Ammon's horn (tissue), 1 donor: Measurements from ENCODE around the gene AP5Z1.

ENCODE experiments used
- DNase-seq: peaks from one replicate; pipeline ENCODE4 v3.0.0-alpha.2; 2016; ENCODE audit warnings: low spot score

AP5Z1 gene

DNA sequence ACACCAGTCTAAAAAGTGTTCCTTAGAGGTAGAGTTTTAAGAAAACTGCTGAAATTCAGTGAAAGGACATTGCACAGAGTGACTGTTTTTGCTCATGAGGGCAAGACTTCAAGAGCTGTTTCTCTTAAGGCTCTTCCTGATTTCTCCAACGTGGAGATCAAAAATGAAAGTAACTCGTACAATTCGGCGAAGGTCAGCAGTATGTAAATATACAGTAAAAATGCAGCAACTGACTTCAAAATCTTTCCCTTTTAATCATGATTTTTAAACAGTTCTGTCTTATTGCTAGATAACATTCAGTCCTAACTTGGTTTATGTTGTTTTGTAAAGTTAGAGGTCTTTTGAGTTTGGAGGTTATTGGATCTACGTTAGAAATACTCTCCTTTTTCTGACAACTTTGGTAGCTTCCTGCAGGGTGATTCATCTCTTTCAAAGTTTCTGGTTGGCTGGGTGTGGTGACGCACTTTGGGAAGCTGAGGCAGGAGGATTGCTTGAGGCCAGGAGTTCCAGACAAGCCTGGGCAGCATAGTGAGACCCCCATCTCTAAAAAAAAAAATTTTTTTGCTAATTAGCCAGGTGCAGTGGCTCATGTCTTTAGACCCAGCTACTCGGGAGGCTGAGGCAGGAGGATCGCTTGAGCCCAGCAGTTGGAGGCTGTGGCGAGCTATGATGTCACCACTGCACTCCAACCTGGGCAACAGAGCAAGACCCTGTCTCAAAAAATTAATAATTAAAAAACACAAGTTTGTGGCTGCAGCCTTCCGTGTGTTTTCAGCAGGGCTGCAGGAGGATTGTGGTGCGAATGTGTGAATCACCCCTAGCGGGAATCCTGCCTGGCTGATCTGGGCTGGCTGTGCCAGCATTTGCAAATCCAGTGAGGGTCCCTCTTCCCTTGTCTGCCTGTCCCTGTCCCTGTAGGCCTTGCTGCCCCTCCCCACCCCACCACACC lies 29.2 kb upstream of the AP5Z1 start:
- no peak for DNase-seq

DNA sequence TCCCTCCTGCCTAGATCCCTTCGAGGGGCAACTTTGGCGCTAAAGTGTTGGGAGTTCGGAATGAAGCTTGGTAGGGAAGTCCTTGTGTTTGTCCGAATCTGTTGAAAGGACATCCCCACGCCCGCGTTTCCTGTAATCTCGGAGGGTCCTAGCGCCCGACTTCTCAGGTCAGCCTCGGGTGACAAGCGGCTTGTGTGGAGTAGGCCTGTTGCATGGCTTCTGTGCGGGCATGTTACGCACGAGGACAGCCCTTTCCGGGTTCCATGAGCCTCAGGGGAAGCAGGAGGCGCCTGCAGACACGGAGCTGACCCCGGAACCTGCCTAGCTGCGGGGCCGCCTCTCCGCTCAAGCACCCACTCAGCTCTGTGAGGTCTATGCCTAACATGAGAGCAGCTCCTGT lies 28.4 kb upstream of the AP5Z1 start:
- no peak for DNase-seq

DNA sequence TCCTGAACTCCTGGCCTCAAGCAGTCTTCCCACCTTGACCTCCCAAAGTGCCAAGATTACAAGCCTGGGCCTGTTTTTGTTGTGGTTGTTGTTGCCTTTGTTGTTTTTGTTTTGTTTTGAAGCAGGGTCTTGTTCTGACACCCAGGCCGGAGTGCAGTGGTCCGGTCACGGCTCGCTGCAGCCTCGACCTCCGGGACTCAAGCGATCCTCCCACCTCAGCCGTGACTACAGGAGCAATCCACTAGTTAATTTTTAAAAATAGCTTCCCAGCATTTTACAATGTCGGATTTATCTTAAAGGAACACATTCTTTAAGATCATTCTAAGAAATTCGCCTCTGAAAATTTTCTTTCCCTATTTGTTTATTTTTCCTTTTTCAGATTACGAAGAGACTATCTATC lies 27.7 kb upstream of the AP5Z1 start:
- no peak for DNase-seq

DNA sequence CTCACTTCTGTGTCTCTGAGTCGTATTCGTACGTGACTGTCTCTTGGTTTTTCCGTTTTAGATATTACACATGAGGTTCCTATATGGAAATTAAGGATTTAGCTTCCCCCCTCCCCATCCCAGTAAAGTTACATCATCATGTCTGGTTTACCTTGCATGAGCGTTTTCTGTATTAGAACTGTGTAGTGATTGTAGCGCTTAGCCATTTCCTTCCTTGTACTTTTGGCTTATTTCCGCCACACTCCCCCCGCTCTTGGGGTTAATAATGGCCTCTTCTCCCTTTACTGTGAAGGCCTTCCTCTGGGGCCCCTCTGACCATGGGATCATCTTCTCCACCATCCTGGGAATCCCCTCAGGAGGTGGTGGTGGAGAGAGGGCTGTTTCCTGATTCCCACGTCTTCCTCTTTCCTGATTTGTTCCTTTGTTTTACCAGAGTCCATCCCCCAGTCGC lies 27.2 kb upstream of the AP5Z1 start:
- no peak for DNase-seq

DNA sequence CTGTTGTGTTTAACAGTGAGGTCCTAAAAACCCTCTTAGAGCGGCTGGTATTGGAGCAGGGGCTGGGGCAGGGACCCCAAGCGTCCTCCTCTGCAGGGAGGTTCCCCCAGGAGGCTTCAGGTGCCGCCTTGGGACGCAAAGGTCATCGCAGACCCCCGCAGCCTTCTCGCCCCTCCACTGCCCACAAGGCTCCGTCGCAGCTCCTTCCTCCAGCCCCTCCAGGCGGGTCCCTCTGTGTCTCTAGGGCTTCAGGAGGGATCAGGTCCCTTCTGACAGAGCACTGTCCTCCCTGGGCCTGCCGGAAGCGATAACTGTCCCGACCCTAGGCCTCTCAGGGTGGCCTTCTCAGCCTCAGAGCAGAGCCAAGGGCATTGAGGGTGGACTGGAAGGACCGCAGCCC lies 26.1 kb upstream of the AP5Z1 start:
- DNase-seq: no peak

DNA sequence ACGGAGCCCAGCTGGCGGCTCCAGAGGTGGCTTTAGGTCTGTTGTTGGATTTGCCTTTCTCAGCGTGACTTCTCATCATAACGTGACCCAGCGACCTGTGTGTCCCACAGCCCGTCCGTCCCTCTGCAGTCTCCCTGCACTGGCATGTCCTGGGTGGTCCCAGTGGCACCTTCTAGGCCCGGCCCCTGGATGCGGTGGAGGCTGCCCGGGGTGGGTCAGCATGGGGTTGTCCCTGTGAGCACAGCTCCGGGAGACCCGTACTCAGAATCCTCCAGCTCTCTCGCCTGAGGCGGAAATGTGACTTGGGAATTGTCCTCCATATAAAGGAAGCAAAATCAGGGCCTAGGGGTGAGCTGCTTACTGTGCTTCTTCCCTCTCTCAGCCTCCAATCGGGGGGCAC lies 25.6 kb upstream of the AP5Z1 start:
- DNase-seq: no peak

DNA sequence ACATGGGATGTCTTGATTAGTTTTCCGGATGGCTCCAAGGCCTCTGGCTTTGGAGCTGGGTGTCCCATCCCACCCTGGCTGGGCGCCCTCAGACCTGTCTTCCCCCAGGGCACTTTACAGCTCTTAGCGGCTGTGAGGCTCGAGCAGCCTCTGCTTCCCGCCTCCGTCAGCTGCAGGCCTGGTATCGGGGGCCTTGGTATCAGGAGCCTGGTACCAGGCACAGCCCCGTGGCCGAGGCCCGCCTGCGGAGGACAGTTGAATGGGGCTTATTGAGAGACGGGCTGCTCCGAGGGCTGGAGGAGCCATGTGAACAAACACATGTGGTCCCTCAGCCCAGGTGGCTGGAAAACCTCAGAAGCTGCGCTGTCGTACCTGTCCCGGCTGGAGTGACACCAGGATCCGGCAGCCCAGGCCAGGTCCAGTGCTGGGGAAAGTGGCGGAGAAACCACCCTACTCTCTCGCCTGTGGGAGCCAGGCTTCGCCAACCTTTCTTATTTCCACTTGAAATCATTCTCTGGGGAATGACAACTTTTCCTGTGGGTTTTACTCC lies 23.9 kb upstream of the AP5Z1 start:
- peak; percentile 78 for DNase-seq

DNA sequence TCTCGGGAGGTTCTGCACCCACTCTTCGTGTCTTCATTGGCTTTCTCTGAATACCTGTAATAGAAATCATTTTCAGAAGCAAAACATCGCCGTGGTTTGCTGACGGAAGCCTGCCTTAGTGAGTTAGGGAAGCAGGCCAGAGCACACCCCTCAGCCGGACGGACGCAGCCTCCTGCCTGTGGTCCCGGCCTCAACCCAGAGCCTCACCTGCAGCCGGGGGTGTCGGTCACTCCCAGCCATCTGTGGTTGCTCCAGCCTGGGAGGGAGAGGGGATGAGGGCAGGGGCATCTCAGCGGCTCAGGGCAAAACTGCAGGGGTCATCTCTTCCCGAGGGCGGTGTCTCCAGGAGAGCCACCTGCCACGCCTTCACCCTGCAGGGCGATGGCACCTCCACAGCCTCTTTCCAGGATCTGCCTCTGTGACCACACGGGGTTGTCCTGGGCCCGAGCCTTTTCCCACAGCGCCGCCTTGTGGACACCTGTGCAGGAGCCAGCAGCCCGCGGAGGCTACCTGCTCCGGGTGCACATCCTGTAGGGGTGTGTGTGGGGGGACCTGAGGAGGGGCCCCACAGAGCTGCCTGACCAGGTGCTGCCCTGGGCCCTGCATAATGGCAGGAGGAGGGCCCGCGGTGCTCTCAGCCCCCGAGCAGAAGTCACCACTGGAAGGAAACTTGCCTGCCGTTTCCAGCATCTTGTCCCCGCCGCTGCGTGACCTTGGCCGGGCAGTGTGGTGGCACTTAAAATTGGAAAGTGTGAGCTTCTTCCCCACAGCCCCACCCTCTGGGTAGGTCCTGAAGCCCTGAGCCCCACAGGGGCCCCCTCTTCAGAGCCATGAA lies 21.6 kb upstream of the AP5Z1 start:
- DNase-seq: peak; percentile 78

DNA sequence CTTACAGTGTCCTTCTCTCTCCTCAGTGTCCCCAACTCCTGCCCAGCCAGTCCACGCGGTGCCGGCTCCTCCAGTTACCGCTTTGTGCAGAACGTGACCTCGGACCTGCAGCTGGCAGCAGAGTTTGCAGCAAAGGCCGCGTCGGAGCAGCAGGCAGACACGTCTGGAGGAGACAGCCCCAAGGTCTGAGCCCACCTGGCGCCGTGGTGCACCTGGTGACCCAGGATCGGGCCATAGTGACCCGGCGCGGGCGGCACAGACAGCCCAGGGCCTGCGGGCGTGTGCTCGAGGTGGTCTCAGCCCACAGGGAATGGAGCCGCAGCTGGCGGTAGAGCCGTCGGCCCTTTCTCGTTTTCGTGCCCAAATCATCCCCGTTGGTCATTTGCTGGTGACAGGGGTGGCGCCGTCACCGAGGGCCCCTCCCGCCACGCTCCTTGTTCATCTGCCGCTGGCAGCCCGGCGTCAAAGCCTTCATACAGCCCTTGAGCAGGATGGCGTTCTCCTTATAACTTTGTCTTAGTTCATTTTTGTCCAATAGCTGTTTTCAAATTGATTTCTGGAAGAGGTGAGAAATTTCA lies 20.9 kb upstream of the AP5Z1 start:
- no peak for DNase-seq

DNA sequence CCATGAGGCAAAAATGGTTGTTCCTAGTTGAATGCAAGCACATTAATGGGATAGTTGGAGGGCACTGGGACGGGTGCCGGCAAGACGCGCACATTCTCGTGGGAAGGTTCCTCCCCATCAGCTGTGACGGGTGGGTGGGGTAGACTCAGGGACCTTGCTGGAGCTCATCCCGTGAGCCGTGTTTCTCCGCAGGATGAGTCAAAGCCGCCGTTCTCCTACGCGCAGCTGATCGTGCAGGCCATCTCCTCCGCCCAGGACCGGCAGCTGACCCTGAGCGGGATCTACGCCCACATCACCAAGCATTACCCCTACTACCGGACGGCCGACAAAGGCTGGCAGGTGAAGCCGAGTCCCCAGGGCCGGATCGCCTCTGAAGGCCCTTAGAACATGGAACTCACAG lies 20.4 kb upstream of the AP5Z1 start:
- no peak for DNase-seq

DNA sequence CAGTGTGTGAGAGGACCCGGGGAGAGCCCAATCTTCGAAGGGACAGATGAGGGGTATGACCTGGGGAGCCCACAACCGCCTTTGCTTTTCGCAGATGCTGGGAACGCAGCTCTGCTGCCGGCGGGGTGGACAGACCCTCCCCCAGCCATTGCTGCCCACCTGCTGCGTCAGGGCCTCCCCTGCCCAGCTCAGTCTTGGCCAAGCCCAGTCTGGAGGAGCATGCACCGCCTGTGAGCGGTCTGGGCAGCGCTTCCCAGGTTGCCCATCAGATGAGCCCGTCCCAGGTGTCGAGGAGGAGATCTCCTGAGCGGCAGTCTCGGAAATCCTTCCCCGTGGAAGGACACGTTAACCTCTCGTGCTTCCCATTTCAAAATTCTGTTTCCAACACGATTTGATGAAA lies 17.3 kb upstream of the AP5Z1 start:
- no peak for DNase-seq

DNA sequence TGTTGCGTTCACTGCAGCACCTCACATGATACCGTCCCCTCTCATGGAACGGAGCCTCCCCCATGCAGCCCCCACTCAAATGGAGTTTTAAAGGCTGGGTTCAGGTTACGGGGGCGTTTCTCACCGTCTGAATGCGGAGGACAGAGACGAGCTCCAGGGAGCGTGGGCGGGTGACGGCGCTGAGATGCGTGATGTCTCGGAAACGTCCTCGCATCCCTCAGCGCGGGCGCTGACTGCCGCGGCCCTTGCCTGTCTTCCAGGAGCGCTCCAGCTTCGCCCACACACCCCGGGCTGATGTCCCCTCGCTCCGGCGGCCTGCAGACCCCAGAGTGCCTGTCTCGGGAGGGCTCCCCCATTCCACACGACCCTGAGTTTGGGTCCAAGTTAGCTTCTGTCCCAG lies 16.6 kb upstream of the AP5Z1 start:
- no peak for DNase-seq

DNA sequence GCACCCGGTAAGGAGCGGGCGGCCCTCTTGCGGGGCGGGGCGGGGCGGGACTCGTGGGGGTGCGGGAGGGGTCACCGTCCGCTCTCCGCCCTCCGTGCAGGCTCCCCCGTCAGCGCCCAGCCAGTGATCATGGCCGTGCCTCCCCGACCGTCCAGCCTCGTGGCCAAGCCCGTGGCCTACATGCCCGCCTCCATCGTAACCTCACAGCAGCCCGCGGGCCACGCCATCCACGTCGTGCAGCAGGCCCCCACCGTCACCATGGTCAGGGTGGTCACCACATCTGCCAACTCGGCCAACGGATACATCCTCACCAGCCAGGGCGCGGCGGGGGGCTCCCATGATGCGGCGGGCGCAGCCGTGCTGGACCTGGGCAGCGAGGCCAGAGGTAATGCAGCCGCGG lies 16.2 kb upstream of the AP5Z1 start:
- no peak for DNase-seq

DNA sequence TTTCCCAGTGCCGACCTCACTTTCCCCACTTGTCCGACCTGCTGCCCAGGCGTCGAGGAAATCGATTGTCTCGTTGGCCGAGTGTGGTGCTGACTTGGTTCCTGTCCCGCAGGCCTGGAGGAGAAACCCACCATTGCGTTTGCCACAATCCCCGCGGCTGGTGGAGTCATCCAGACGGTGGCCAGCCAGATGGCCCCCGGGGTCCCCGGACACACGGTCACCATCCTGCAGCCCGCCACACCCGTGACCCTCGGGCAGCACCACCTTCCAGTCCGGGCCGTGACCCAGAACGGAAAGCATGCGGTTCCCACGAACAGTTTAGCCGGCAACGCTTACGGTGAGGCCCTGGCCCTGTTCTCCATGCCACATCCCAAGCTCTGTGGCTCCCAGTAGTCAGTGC lies 14.5 kb upstream of the AP5Z1 start:
- no peak for DNase-seq

DNA sequence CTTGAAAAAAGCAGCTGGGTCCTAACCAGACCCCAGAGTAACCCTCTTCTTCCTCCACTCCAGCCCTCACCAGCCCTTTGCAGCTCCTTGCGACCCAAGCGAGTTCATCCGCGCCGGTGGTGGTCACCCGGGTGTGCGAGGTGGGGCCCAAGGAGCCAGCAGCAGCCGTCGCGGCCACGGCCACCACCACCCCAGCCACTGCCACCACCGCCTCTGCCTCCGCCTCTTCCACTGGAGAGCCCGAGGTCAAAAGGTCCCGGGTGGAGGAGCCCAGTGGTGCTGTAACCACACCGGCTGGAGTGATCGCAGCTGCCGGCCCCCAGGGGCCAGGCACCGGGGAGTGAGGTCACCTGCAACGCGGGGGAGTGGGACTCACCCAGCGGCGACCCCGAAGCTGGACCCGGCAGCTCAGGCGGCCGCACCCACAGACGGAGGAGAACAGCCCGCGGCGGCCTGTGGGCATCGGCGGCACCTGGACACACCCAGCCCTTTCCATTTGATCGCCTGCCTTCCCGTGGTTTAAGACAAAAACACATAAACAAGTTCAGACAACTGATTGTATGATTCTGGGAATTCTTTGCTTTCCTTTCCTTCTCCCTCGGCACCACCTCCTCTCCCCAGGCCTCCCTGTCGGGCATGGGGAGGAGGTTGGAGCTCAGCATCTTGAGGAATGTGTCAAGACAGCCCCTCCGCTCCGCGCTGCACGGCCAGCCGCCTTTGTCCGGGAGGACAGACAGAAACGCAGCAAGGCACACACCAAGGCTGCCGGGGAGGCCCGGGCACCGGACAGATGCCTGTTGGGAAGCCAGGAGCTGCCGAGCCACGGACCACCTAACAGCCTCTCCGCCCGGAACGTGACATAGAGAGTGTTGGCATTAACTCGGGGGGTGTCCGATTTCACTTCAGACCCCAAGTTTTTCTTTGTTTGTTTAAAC lies 13.0 kb upstream of the AP5Z1 start:
- no peak for DNase-seq

DNA sequence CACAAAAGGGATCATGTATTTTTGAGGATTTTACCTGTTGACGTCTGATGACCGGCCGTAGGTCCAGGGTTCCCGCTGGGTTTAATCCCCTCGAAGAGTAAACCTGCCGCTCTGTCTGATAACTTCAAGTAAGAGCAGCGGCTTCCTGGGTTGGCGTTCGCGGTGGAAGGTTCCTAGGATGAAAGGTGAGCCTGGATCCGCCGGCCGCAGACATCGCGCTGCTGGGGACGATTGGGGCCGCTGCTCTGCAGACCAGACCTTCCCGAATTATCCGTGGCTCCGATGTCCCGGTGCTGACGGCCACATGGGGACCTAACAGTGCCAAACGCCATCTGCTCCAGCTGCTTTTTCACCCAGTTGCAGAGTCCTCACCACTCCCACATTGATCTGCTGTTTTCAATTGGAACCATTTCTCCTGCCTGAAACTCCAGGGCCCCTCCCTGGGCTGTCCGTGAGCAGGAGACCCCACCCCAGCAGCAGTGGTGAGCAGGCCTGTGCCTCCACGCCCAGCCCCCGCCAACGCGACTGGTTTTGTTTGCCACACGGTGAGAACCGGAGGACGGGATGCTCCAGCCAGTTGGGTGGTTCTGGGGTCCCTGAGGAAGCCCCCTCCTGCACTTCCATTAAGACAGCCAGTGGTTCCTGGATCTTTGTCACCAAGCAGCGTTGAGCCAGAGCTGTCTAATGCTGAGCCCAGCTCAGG lies 12.2 kb upstream of the AP5Z1 start:
- DNase-seq: no peak

DNA sequence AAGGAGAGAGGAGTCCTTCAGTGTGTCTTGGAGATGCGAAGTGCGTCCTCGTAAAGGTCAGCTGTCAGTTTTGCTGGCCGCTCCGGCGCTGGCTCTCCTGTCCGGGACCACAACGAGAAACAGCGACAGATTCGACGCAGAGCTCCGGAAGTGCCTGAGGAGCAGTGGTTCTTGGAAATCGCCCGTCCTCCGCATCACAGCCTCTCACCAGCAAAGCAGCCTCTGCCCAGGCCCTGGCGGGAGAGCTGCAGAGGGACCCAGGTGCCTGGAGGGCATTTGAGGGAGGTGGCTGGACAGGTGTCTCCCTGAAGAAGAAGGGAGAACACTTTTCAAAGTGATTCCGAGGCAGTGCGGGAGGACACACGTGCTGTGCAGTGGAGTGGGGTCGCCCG lies 11.6 kb upstream of the AP5Z1 start:
- no peak for DNase-seq

DNA sequence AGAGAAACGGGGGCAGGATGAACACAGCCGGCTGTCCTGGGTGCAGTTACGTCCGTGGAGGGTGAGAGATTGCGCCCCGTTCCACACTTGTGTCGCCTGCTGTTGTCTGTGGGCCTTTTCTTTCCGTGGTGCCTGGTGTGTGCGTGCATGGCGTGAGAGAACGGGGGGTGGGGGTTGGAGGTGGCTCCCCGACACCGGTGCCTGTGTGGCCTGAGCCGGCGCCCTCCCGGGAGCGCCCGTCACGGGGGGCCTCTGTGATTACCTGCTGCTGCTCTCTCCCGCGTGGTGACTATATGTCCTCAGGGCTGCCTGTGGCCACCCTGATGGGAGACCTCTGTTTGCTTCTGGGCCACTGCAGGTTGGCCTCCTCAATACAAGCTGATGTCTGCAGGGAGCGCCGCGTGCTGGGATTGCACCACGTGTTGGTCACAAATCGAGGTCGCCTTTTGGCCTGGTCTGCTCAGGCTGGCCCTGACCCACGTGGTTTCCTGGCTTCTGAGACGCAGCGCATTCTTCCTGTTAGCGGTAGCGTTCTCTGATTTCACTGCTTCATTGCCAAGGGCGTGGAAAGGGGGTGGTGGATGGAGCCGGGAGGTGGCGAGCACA lies 10.9 kb upstream of the AP5Z1 start:
- DNase-seq: no peak

DNA sequence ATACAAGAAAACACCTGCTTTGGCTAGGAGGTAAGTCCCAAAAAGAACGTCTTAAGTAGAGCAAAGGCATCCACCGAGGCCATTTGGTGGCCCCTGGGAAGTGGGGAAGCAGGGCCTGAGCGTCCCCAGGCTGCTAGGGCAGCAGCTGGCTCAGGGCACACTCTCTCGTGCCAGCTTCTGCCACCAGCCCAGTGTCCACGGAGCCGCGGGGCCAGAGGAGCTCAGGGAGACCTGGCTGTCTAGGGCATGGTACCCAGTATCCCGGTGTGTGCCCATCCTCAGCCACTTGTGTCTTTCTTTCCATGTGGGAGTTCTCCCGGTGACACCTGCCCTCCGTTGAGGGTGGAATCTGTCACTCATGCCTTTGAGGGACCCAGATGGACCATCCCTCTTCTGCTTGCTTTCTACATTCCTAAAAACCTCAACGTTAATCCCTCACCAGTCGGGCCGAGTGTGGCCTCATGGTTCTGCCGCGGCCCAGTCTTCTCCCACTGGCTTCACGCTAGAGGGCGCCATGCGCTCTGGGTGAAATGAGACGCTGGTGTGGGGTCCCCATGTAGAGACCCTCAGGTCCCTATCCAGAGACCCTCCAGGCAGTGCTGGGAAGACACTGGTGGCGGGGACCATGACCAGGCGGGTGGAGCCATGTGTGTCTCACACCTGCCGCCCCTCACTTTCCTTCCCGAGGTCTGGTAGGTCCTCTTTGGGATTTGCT lies 9.5 kb upstream of the AP5Z1 start:
- DNase-seq: no peak
